GM23338 (cell line): ENCODE measurements around the gene LRIG1.

Experiments used
- CTCF ChIP-seq, 2 experiments: fragments of 200-600 bp in 1 of 2; sonication (generic) in 1 of 2; conservative IDR thresholded peaks; 2 replicates each; pipeline versions ENCODE4 v1.5.1 to v1.6.1; 2016 to 2017; ENCODE audit warnings: antibody characterized with exemption in 2 of 2, low read depth in 2 of 2, mild to moderate bottlenecking in 2 of 2, moderate library complexity in 1 of 2
- EZH2 ChIP-seq: fragments of 200-600 bp; sonication (generic); IDR thresholded peaks from one replicate; pipeline ENCODE4 v1.8.0; 2017; ENCODE audit warnings: antibody characterized with exemption, mild to moderate bottlenecking, low read depth; ENCODE audit not compliant: unreplicated experiment
- POLR2AphosphoS5 ChIP-seq: IDR thresholded peaks from 2 replicates; pipeline ENCODE4 v1.6.1; 2016; ENCODE audit warnings: antibody characterized with exemption, low read depth
- REST ChIP-seq: IDR thresholded peaks from one replicate; pipeline ENCODE4 v1.6.1; 2018; ENCODE audit warnings: antibody characterized with exemption; ENCODE audit not compliant: unreplicated experiment

GRCh38 chr3:66502981-66503380, 2.2 kb upstream of the LRIG1 start:
- no peak for TF ChIP-seq CTCF (conservative IDR thresholded peaks at IDR 0.05; ENCODE audit: low read depth in 2 of 2)
- TF ChIP-seq POLR2AphosphoS5, result no peak
- TF ChIP-seq EZH2, result no peak
- TF ChIP-seq REST, result no peak
